Gastroesophageal sphincter (tissue), 4 donors: ENCODE results near the gene SLC1A4. TPM values are rescaled to one million over a fixed set of nuclear protein-coding genes. Genes with fewer than 3 reads are reported as not detected.

Experiments used
- ATAC-seq: fragments of 150-250 bp; one replicate; pipeline ENCODE4 v1.9.1; 2016; ENCODE audit warnings: mild to moderate bottlenecking, moderate library complexity
- H3K27ac ChIP-seq, 4 donors: fragments of 200-600 bp; sonication (generic) in 3 of 4; 1 replicate in 3 of 4; 2 replicates in 1 of 4; pipeline ENCODE4 v1.5.1; 2016 to 2019
- H3K27me3 ChIP-seq: fragments of 200-600 bp; sonication (generic); one replicate; pipeline ENCODE4 v1.5.1; 2019
- H3K36me3 ChIP-seq, 2 donors: fragments of 200-600 bp; sonication (generic); one replicate each; pipeline ENCODE4 v1.5.1; 2019; ENCODE audit warnings: control low read depth in 1 of 2
- H3K4me1 ChIP-seq, 3 donors: fragments of 200-600 bp; sonication (generic); 1 replicate in 2 of 3; 2 replicates in 1 of 3; pipeline ENCODE4 v1.5.1; 2016 to 2019; ENCODE audit warnings: control low read depth in 2 of 3
- H3K4me3 ChIP-seq, 2 donors: fragments of 200-600 bp; sonication (generic); one replicate each; pipeline ENCODE4 v1.5.1; 2019; ENCODE audit warnings: mild to moderate bottlenecking in 1 of 2, moderate library complexity in 1 of 2
- H3K9me3 ChIP-seq, 3 donors: fragments of 200-600 bp; sonication (generic); one replicate each; pipeline ENCODE4 v1.5.1; 2017 to 2019; ENCODE audit warnings: control low read depth in 2 of 3
- EP300 ChIP-seq: sonication (generic); formaldehyde crosslinking; IDR thresholded peaks from one replicate; pipeline ENCODE4 v1.6.1; 2017; ENCODE audit warnings: antibody characterized with exemption, mild to moderate bottlenecking
- POLR2A ChIP-seq, 2 donors: fragments of 450-650 bp; IDR thresholded peaks; one replicate each; pipeline ENCODE4 v1.6.1; 2017; ENCODE audit warnings: antibody characterized with exemption in 2 of 2, mild to moderate bottlenecking in 2 of 2, moderate library complexity in 1 of 2
- POLR2AphosphoS5 ChIP-seq: sonication (generic); formaldehyde crosslinking; IDR thresholded peaks from one replicate; pipeline ENCODE4 v1.6.1; 2017; ENCODE audit warnings: antibody characterized with exemption
- WGBS, 2 donors: methylation state at CpG; one replicate each; pipeline ENCODE4 v1.1.5; 2018; ENCODE audit warnings: low coverage in 1 of 2; 5-methylcytosine and 5-hydroxymethylcytosine counted together
- total RNA-seq, 4 donors: library from RNA; depleted of rRNA; stranded (reverse); fragments of >200 nt; gene quantifications; one replicate each; pipeline ENCODE4 v1.1.0, GENCODE V29; 2016
- TF ChIP-seq, protein P1 (sequence below), 4 experiments: fragments of 200-600 bp in 2 of 4; fragments of 450-650 bp in 2 of 4; sonication (generic) in 1 of 4; IDR thresholded peaks; one replicate each; pipeline ENCODE4 v1.5.1; 2017 to 2019; ENCODE audit warnings: antibody characterized with exemption in 4 of 4, mild to moderate bottlenecking in 2 of 4, moderate library complexity in 2 of 4

Gene SLC1A4
- total RNA-seq, 4 donors from 2014 or later = 9.0 to 13.8 (median 11.3) TPM

DNA sequence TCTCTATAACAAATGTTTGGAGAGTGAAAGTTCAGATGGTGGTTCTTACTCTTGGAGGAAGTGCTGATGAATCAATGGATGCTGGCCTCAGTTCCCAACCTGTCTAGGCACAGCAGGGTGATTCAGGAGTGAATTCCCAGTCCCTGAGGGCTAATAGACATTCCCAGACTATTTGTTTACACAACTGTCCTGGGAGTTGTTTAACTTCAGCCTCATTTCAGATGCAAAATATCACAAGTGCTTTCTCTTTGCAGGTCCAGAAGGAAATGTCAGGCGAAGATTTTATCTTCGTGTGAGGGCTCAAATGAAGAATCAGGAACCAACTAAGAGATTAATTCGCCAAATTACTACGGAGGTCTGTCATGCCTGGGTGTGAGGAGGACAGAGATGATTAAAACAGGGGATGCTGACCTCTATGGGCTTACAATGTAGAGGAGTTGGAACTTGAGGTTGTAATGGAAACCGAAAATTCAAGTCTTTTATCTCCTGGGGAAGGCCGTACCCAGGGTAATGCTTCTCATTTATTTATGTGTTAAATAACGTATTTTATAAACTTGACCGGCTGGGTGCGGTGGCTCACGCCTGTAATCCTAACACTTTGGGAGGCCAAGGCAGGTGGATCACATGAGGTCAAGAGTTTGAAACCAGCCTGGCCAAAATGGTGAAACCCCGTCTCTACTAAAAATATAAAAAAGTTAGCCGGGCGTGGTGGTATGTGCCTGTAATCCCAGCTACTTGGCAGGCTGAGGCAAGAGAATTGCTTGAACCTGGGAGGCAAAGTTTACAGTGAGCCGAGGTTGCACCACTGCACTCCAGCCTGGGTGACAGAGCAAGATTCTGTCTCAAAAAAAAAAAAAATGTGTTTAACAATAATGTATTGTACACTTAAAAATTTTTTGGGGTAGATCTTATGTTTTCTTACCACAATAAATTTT is 38.7 kb upstream of the SLC1A4 start:
- ATAC-seq = no peak
- Histone ChIP-seq H3K4me3 (no peak overlapping the region), H3K9me3 (no peaks in the 10 kb centered on the region), H3K27ac (no peak overlapping the region), H3K27me3 (no peaks in the 10 kb centered on the region), H3K4me1 (no peaks in the 10 kb centered on the region), H3K36me3 (no peaks in the 10 kb centered on the region)
- no peak for TF ChIP-seq POLR2A (IDR thresholded peaks at IDR 0.05)
- no peak for TF ChIP-seq POLR2AphosphoS5
- TF ChIP-seq, protein P1, sequence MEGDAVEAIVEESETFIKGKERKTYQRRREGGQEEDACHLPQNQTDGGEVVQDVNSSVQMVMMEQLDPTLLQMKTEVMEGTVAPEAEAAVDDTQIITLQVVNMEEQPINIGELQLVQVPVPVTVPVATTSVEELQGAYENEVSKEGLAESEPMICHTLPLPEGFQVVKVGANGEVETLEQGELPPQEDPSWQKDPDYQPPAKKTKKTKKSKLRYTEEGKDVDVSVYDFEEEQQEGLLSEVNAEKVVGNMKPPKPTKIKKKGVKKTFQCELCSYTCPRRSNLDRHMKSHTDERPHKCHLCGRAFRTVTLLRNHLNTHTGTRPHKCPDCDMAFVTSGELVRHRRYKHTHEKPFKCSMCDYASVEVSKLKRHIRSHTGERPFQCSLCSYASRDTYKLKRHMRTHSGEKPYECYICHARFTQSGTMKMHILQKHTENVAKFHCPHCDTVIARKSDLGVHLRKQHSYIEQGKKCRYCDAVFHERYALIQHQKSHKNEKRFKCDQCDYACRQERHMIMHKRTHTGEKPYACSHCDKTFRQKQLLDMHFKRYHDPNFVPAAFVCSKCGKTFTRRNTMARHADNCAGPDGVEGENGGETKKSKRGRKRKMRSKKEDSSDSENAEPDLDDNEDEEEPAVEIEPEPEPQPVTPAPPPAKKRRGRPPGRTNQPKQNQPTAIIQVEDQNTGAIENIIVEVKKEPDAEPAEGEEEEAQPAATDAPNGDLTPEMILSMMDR (IDR thresholded peaks at IDR 0.05) = no peak
- TF ChIP-seq EP300 = no peak
- 59 to 81% methylated on average over 8 to 12 of the region's 14 CpGs for WGBS, 2 donors

DNA sequence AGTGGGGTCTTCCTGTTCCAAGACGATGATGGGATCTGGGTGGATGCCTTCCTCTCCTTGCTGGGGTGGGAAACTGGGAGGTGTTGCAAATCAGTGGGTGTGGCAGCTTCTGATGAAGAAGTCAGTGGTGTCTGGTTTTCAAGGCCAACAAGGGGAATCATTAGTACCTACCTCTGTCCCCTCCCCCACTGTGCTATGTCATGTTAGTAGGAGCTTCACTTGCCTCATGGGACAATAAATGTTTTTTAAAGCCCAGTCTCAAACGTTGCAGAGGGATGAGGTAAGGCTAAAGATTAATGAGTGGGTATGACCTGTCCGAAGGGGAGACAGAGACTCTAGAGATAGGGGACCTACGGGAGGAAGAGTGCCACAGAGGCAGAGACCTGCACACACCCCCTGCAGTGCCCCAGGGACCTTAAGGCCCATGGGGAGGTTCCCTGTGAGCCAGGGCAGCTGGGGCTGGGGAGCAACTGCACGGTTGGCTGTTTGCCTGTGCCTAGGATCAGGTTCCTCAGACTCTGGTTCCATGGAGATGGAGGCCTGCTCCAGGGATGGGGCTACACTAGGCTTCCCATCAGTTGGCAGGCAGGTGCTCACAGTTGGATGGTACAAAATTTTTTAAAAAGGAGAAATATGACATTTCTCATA is 37.8 kb upstream of the SLC1A4 start:
- TF ChIP-seq, protein P1 (IDR thresholded peaks at IDR 0.05) = no peak
- TF ChIP-seq POLR2AphosphoS5 = no peak
- TF ChIP-seq EP300 = no peak
- TF ChIP-seq POLR2A (IDR thresholded peaks at IDR 0.05) = no peak
- Histone ChIP-seq H3K9me3 (no peaks in the 10 kb centered on the region), H3K4me1 (no peaks in the 10 kb centered on the region), H3K27me3 (no peaks in the 10 kb centered on the region), H3K36me3 (no peaks in the 10 kb centered on the region), H3K27ac (no peak overlapping the region), H3K4me3 (no peak overlapping the region)
- no peak for ATAC-seq
- WGBS, 2 donors = 59 to 60% methylated on average over 1 to 5 of the region's 5 CpGs

DNA sequence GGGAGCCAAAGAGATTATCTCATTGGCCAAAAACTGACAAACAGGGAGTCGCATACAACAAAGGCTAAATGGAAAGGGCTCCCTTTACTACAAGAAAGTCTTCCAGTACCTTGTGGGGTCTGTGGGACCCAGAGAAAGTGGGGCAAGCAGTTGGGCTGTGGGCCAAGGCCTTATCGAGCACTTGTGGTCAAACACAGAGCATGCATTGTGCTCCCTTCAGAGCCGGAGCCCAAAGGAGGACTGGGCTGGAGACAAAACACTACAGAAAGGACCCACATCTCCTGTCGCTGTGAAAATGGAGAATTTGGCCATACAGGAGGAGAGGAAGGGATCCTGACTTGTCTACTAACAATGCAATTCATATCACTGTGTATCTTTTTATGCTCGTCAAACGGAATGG is 37.1 kb upstream of the SLC1A4 start:
- no peak for ATAC-seq
- no peaks in the 10 kb centered on the region for H3K4me1 ChIP-seq
- no peak overlapping the region for H3K27ac ChIP-seq
- 65 to 92% methylated on average over 4 to 6 of the region's 6 CpGs for WGBS, 2 donors
- H3K27me3 ChIP-seq = no peaks in the 10 kb centered on the region
- TF ChIP-seq, protein P1 (IDR thresholded peaks at IDR 0.05) = no peak
- TF ChIP-seq POLR2A (IDR thresholded peaks at IDR 0.05) = no peak
- no peaks in the 10 kb centered on the region for H3K36me3 ChIP-seq
- no peaks in the 10 kb centered on the region for H3K9me3 ChIP-seq
- no peak overlapping the region for H3K4me3 ChIP-seq

DNA sequence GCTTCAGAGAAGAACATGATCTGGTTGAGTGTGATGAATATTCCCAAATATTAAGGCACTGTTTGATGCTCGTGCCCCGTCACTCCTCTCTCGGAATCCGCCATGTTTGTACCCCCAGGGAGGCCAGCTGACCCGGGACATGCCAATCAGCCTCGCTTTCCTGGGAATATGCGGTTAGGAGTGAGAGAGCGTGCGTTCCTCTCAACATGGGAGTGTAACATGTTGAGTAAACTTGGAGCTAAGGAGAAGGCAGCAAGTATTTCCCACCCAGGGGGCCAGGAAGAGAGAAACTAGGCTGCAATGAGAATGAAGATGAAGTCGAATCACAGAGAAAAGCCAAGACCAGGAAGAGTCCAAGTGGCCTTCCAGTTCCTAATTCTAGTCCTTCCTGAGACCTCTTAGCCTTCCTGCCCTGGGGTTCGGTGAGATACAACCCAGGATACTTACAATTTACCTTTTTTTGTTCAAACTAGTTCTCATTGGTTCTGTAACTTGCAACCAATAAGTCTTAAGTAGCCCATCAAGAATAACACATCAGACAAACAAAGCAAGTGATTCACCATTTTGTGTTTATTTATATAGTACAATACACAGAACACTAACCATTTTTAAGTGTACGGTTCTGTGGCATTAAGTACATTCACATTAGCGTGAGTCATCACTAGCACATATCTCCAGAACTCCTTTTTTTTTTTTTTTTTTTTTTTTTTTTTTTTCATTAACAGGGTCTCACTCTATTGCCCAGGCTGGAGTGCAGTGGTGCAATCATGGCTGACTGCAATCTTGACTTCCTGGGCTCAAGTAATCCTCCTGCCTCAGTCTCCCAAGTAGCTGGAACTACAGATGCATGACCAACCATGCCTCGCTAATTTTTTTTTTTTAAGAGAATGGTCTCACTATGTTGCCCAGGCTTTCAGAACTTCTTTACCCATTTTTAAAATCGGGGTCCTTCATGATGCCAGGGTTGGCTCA is 36.4 kb upstream of the SLC1A4 start:
- Histone ChIP-seq H3K9me3 (no peaks in the 10 kb centered on the region), H3K27me3 (no peaks in the 10 kb centered on the region), H3K36me3 (no peaks in the 10 kb centered on the region), H3K4me1 (no peaks in the 10 kb centered on the region), H3K4me3 (no peak overlapping the region), H3K27ac (no peak overlapping the region)
- no peak for ATAC-seq
- WGBS, 2 donors = 89 to 92% methylated on average over 13 to 15 of the region's 15 CpGs
- TF ChIP-seq EP300 (no peak), POLR2A (IDR thresholded peaks at IDR 0.05) (no peak), POLR2AphosphoS5 (no peak)
- TF ChIP-seq, protein P1 (IDR thresholded peaks at IDR 0.05) = no peak
